ENCODE results near the gene KRT80. TPM values are rescaled to one million over a fixed set of nuclear protein-coding genes. Genes with fewer than 3 reads are reported as not detected.

KRT80 gene
- total RNA-seq, 1 donor from 2014 or later = not detected

DNA sequence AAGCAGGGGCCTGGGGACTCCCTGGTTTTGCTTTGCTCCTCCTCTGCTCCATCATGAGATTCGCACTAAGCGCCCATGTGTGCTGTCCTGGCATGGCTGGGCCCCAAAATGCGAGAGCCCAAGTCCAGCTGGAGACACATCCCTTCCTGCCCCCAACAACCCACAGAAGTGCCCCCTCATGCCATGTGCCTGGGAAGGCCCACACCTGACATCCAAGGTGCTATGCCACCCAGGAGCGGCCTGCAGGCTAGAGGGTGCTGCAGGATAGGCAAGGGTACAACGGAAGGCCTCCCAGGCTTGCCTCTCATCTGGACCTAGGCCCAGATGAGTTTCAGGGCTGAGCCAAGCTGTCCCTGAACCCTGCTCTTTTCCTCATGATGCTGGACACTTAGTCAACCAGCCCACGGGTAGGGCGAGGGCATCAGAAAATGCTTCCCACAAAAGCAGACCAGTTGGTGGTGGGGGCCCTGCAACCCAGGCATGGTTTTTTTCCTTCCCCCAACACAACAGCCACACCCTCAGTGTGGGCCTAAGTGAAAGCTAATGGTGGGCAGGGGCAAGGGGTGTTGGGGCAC is 13.2 kb upstream of the KRT80 start:
- no peaks in the 10 kb centered on the region for H3K36me3 Mint-ChIP-seq (ENCODE audit: unreplicated experiment)

DNA sequence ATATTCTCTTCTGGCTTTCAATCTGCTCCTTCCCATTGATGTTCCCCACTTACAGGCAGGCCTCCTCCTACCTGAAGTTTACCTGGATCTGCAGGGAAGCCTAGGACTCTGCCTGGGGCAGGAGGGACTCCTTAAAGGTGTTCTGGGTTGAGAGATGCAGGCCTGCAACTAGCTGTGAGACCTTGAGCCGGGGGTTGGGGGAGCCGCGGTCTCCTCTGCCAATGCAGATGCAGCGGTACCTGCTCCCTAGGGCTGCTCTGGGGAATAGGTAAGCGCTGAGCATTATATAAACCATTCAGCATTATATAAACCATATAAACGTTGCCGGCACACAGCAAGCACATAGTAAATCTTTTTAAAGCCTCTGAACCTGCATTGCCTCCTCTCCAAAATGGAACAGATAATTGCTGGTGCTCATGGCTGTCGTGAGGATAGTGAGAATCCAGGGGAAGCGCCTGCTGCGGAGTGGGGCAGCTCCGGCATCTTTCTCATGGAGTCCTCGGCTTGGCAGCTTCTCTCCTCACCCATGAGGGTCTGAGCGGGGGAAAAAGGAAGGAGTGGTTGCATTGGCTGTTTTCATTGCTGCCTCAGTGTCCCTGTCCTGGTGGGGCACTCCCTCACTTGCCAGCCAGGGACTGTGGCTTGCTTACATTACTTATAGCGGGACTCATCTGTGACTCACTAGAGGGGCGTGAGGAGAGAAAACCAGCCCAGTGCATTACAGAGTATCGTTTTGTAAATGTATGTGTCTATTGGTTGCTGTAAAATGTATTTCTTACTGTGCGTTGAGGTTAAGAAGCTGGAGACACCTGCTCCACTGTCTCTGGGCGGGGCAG is 12.5 kb upstream of the KRT80 start:
- DNase-seq = peak; percentile 5
- no peak overlapping the region for H3K27ac Mint-ChIP-seq (ENCODE audit: unreplicated experiment)
- peaks cover 14% of the 10 kb centered on the region for H3K27me3 Mint-ChIP-seq (ENCODE audit: unreplicated experiment)
- H3K36me3 Mint-ChIP-seq (ENCODE audit: unreplicated experiment) = no peaks in the 10 kb centered on the region
- TF ChIP-seq, protein P1, sequence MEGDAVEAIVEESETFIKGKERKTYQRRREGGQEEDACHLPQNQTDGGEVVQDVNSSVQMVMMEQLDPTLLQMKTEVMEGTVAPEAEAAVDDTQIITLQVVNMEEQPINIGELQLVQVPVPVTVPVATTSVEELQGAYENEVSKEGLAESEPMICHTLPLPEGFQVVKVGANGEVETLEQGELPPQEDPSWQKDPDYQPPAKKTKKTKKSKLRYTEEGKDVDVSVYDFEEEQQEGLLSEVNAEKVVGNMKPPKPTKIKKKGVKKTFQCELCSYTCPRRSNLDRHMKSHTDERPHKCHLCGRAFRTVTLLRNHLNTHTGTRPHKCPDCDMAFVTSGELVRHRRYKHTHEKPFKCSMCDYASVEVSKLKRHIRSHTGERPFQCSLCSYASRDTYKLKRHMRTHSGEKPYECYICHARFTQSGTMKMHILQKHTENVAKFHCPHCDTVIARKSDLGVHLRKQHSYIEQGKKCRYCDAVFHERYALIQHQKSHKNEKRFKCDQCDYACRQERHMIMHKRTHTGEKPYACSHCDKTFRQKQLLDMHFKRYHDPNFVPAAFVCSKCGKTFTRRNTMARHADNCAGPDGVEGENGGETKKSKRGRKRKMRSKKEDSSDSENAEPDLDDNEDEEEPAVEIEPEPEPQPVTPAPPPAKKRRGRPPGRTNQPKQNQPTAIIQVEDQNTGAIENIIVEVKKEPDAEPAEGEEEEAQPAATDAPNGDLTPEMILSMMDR (IDR thresholded peaks at IDR 0.05; ENCODE audit: partially characterized antibody, unreplicated experiment) = no peak
- H3K9me3 Mint-ChIP-seq (ENCODE audit: unreplicated experiment) = peaks cover 4% of the 10 kb centered on the region
- H3K4me3 Mint-ChIP-seq (ENCODE audit: unreplicated experiment) = no peak overlapping the region
- H3K4me1 Mint-ChIP-seq (ENCODE audit: low read depth, unreplicated experiment) = peaks cover 6% of the 10 kb centered on the region

More for the DNA sequence above, 13.2 kb upstream of the KRT80 start:
- peaks cover 14% of the 10 kb centered on the region for H3K27me3 Mint-ChIP-seq (ENCODE audit: unreplicated experiment)
- H3K4me3 Mint-ChIP-seq (ENCODE audit: unreplicated experiment) = no peak overlapping the region
- peaks cover 6% of the 10 kb centered on the region for H3K4me1 Mint-ChIP-seq (ENCODE audit: low read depth, unreplicated experiment)
- no peak overlapping the region for H3K27ac Mint-ChIP-seq (ENCODE audit: unreplicated experiment)
- TF ChIP-seq, protein P1 (IDR thresholded peaks at IDR 0.05; ENCODE audit: partially characterized antibody, unreplicated experiment) = no peak
- peak; percentile 9 for DNase-seq
- H3K9me3 Mint-ChIP-seq (ENCODE audit: unreplicated experiment) = peaks cover 4% of the 10 kb centered on the region

DNA sequence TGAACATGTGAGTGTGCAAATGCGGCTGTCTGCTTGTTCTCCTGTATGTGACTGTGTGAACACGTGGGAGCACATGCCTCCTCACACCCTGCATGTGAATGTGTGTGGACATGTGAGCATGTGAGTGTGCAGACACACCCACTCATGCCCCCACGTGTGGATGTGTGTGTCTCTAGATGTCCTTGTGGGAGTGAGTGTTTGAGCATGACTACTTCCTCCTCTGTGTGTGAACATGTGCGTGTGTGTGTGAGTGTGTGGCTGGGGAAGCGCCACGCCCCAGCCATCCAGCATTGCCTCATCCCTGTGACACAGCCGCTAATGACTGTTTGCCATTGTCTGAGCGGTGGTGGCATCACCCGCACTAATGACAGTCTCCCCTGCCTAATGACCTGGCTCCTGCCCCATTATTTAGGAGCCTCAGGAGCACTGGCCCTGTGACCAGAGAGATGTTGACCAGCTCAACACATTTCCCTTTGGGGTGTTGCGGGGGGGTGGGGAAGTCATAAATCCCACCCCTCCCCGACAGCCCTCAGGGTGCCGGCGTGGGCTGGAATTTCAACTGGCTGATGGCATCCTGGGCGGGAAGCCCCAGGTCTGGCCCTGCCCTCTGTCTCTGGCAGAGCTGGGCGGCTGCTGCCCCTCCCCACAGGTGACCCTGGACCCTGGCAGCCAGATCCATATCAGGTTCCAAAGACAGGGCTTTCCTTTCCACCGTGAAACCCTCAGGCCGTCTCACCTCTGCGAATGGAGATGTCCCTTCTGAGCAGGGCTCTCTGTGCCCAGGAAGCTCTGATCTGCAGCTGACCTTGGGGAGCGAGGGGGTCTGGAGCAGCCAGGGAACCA is 11.5 kb upstream of the KRT80 start:
- no peaks in the 10 kb centered on the region for H3K36me3 Mint-ChIP-seq (ENCODE audit: unreplicated experiment)
- DNase-seq = peak; percentile 16
- no peak overlapping the region for H3K27ac Mint-ChIP-seq (ENCODE audit: unreplicated experiment)
- H3K4me3 Mint-ChIP-seq (ENCODE audit: unreplicated experiment) = no peak overlapping the region
- H3K9me3 Mint-ChIP-seq (ENCODE audit: unreplicated experiment) = peaks cover 4% of the 10 kb centered on the region
- TF ChIP-seq, protein P1 (IDR thresholded peaks at IDR 0.05; ENCODE audit: partially characterized antibody, unreplicated experiment) = no peak
- H3K4me1 Mint-ChIP-seq (ENCODE audit: low read depth, unreplicated experiment) = peaks cover 6% of the 10 kb centered on the region
- H3K27me3 Mint-ChIP-seq (ENCODE audit: unreplicated experiment) = peaks cover 15% of the 10 kb centered on the region

DNA sequence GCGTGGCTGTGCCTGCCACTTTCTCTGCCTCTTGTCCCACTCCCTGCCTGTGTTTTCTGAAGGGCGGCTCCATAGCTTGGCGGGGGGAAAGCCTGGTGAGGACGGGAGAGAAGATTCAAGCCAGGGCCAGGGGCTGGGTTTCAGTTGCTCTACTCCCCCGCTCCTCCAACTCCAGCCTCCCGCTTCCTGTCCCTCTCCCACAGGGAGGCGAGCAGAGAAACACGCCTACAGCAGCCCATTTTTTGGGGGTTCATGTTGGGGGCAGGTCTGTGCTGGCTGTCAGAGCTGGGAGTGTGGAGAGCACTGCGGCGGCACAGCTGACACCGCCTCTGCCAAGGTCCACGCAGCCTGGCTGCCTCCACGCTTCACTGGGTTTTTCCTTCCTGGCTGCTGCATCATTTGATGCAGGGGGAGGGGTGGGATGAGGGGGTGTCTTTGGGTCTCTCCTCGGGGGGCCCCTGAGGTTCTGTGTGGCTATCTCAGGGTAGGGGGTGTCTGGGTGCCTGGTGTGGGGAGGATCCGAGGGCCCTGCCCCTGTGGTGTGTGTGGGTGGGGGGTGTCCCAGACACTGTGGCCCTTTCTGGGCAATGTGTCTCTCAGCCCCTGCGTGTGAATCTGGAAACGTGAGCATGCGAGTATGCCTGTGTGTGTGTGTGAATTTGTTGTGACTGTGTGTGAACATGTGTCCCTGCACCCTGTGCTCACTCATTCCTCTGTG is 10.7 kb upstream of the KRT80 start:
- H3K27me3 Mint-ChIP-seq (ENCODE audit: unreplicated experiment) = peaks cover 14% of the 10 kb centered on the region
- H3K4me3 Mint-ChIP-seq (ENCODE audit: unreplicated experiment) = no peak overlapping the region
- H3K9me3 Mint-ChIP-seq (ENCODE audit: unreplicated experiment) = peaks cover 4% of the 10 kb centered on the region
- DNase-seq = peak; percentile 21
- H3K27ac Mint-ChIP-seq (ENCODE audit: unreplicated experiment) = no peak overlapping the region
- H3K4me1 Mint-ChIP-seq (ENCODE audit: low read depth, unreplicated experiment) = peaks cover 6% of the 10 kb centered on the region
- TF ChIP-seq, protein P1 (IDR thresholded peaks at IDR 0.05; ENCODE audit: partially characterized antibody, unreplicated experiment) = no peak
- no peaks in the 10 kb centered on the region for H3K36me3 Mint-ChIP-seq (ENCODE audit: unreplicated experiment)
